Activated naive CD8-positive, alpha-beta T cell treated with anti-CD3 and anti-CD28 coated beads, Interleukin-2, amount 10 ng/mL, durations not matched to agents 7 days and 5 days (primary cell): ENCODE measurements around the gene CFAP410. TPM values are rescaled to one million over a fixed set of nuclear protein-coding genes. Genes with fewer than 3 reads are reported as not detected.
"Not testable (repeated sequence)": the region's sequence is repeated elsewhere in the genome, so short reads cannot be mapped to it uniquely, and the experiment has no call there.

Experiments
- ATAC-seq: fragments of 150-1000 bp; cut with Tn5 transposase; one replicate; pipeline ENCODE4 v1.10.0; 2021; ENCODE audit warnings: low read depth, moderate library complexity
- POLR2A ChIA-PET: fragments of 350-600 bp; sonication (Branson Sonifier 250); formaldehyde crosslinking; loops from one replicate; lab custom pipeline; 2021; ENCODE audit warnings: antibody characterized with exemption; lab: Charles Lee
- DNase-seq: peaks from one replicate; pipeline ENCODE4 v3.0.0; 2021
- H3K27ac Mint-ChIP-seq: one replicate; pipeline ENCODE4 v1.8.0; 2022; ENCODE audit warnings: mild to moderate bottlenecking, mixed read lengths
- H3K27me3 Mint-ChIP-seq: one replicate; pipeline ENCODE4 v1.8.0; 2022; ENCODE audit warnings: mild to moderate bottlenecking, moderate library complexity, mixed read lengths
- H3K36me3 Mint-ChIP-seq: one replicate; pipeline ENCODE4 v1.8.0; 2021; ENCODE audit warnings: mild to moderate bottlenecking, mixed read lengths
- H3K4me1 Mint-ChIP-seq: one replicate; pipeline ENCODE4 v1.8.0; 2021; ENCODE audit warnings: mixed read lengths
- H3K4me3 Mint-ChIP-seq: one replicate; pipeline ENCODE4 v1.8.0; 2022; ENCODE audit warnings: mild to moderate bottlenecking, moderate library complexity, mixed read lengths
- H3K9me3 Mint-ChIP-seq: one replicate; pipeline ENCODE4 v1.8.0; 2021; ENCODE audit warnings: mixed read lengths
- total RNA-seq, 2 experiments: library from RNA; stranded (reverse); gene quantifications; one replicate each; pipeline ENCODE4 v1.2.3, GENCODE V29; 2021

CFAP410 gene
- total RNA-seq, 2 experiments from 2014 or later = 23.7 TPM

DNA sequence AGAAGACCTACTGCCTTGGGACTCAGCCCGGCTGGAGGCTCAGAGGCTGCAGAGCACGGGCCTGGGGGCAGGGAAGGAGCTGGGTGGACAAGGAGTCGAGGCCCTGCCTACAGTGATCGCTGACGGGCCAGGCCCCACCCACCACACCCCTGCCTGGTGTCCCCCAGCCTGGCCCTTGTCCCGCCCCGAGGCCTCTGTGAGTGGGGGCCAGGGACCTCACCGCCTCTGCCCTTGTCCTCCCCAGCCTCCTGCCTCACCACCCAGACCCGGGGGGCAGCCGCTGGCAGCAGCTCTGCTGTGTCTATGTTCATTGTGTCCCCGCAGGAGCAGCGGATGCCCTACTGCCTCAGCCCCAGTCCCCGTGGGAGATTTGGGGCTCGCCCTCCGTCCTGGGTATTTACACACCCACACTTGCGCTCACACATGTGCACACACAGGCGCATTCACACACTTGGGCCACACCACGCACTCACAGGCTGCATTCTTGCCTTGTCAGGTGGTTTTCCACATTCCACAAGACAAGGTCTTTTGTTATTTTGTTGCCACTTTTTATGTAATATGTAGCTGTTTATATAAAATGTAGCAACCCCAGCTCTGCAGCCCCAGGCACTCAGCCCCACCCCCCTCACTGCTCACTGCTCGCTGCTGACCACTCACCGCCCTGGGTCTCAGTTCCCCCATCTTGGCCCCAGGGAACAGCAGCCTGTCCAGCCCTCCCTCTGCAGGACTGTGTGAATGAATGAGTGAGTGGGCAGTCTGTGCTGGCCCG is 32.1 kb downstream of the CFAP410 start:
- no peak for DNase-seq
- peaks cover 12% of the 10 kb centered on the region for H3K36me3 Mint-ChIP-seq
- H3K4me1 Mint-ChIP-seq = peaks cover 16% of the 10 kb centered on the region
- H3K27me3 Mint-ChIP-seq = no peaks in the 10 kb centered on the region
- POLR2A ChIA-PET = no interaction called here
- H3K4me3 Mint-ChIP-seq = no peak overlapping the region
- no peak for ATAC-seq
- H3K27ac Mint-ChIP-seq = no peak overlapping the region
- no peaks in the 10 kb centered on the region for H3K9me3 Mint-ChIP-seq

DNA sequence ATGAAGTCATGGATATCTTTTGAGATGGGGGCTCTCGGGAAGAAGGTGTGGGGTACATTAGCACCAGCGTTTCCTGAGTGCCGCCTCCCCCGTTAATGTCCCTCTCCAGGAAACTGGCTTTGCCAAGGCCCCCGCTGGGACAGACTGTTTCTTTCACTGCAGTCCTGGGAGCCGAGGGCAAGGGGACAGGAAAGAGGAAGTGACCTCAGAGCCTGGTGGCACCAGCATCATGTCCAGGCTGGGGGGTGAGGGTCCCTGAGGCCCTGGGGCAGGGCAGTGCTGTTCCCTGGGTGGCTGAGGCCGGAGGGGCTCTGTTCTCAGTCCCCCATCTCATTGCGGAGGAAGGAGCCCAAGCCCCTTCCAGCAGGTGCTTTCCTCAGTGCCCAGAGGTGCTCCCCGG is 33.5 kb downstream of the CFAP410 start:
- Mint-ChIP-seq H3K36me3 (peaks cover 7% of the 10 kb centered on the region), H3K9me3 (no peaks in the 10 kb centered on the region)
- POLR2A ChIA-PET = no interaction called here

DNA sequence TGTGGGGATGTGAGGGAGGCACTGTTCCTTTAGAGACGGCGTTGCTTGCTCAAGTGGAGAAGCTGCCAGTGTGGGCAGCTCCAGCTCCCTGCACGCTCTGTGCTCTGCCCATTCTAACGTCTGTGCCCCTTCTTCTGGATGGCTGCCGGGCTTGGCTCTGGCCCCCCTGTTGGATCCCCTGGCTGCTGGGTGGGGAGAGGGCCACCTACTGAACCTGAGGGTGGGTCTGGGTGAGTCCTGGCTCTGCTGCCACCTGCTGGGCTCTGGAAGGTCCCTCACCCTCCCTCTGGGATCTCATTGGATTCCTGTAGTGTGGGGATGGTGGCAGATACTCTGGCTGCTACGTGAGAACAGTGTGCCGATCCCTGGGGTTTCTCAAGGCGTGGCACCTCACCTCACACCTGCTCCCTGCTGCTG is 34.3 kb downstream of the CFAP410 start:
- Mint-ChIP-seq H3K4me1 (peaks cover 20% of the 10 kb centered on the region), H3K27me3 (no peaks in the 10 kb centered on the region), H3K36me3 (peaks cover 7% of the 10 kb centered on the region), H3K4me3 (no peak overlapping the region), H3K9me3 (no peaks in the 10 kb centered on the region), H3K27ac (peak overlapping the region; percentile 38)
- POLR2A ChIA-PET = no interaction called here
- no peak for DNase-seq
- no peak for ATAC-seq

More for the DNA sequence above, 33.5 kb downstream of the CFAP410 start:
- Mint-ChIP-seq H3K4me1 (peaks cover 20% of the 10 kb centered on the region), H3K27me3 (no peaks in the 10 kb centered on the region), H3K4me3 (no peak overlapping the region), H3K27ac (no peak overlapping the region)
- DNase-seq (no peak), ATAC-seq (no peak)

DNA sequence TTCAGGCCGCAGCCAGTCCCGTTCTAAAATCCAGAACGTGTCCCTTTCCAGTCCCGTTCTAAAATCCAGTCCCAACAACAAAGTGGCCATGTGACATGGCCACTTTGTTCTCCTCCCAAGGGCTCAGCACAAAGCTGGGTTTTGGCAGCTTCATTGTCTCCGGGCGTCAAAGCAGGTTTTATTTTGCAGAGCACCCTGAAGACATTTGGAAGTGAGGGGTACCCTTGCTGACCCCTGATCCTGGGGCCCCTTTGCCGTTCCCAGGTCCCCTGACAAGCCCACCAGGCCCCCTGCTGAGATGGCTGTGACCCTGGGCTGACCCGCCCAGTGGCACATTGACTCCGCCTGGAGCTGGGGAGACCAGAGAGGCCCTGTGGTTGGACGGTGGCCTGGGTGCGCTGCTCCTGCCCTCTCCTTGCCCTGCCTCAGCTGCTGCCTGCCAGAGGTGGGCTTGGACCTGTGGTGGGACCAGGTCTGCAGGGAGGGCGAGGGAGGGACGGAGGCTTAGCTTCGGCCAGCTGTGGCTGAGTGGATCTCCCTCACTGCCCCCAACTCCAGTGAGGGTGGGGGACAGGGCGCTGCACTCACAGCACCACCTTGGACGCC is 35.1 kb downstream of the CFAP410 start:
- ATAC-seq (no peak), DNase-seq (no peak)
- Mint-ChIP-seq H3K9me3 (no peaks in the 10 kb centered on the region), H3K36me3 (peaks cover 7% of the 10 kb centered on the region), H3K27ac (no peak overlapping the region), H3K4me1 (peaks cover 22% of the 10 kb centered on the region), H3K4me3 (no peak overlapping the region), H3K27me3 (no peaks in the 10 kb centered on the region)
- POLR2A ChIA-PET = interaction anchor here (1.3 kb wide), 1 partner anchor 35 kb away, joined by 5 read pairs; the partner anchor contains the start of gene CFAP410

DNA sequence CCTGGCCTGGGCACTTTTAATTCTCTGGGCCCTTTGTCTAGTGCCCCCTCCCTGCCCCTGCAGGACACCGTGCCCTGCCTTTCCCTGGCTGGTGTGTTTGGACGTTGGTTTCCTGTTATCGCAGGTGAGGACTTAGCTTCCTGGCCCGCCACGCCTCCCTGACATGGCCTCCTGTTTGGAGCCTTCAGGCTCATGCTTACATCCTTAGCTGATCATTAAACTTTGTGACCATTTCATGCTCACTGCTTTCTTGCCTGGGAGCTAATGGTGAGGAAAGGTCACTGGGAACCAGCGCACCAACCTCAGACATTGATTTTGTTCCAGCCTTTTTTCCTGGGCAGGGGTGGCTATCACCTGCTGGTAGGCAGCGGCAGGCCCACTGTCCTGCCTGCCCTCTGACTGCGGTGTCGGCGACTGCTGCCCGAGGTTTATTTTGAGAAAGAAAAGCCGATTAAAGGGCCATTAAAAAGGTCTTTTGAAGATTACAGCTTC is 35.7 kb downstream of the CFAP410 start:
- Mint-ChIP-seq H3K9me3 (no peaks in the 10 kb centered on the region), H3K4me1 (peaks cover 24% of the 10 kb centered on the region), H3K36me3 (peaks cover 7% of the 10 kb centered on the region), H3K27me3 (peaks cover 2% of the 10 kb centered on the region), H3K4me3 (peak overlapping the region; percentile 62), H3K27ac (peak overlapping the region; percentile 80)
- DNase-seq (no peak), ATAC-seq (no peak)
- POLR2A ChIA-PET = interaction anchor here (1.3 kb wide), 1 partner anchor 36 kb away, joined by 5 read pairs; the partner anchor contains the start of gene CFAP410

DNA sequence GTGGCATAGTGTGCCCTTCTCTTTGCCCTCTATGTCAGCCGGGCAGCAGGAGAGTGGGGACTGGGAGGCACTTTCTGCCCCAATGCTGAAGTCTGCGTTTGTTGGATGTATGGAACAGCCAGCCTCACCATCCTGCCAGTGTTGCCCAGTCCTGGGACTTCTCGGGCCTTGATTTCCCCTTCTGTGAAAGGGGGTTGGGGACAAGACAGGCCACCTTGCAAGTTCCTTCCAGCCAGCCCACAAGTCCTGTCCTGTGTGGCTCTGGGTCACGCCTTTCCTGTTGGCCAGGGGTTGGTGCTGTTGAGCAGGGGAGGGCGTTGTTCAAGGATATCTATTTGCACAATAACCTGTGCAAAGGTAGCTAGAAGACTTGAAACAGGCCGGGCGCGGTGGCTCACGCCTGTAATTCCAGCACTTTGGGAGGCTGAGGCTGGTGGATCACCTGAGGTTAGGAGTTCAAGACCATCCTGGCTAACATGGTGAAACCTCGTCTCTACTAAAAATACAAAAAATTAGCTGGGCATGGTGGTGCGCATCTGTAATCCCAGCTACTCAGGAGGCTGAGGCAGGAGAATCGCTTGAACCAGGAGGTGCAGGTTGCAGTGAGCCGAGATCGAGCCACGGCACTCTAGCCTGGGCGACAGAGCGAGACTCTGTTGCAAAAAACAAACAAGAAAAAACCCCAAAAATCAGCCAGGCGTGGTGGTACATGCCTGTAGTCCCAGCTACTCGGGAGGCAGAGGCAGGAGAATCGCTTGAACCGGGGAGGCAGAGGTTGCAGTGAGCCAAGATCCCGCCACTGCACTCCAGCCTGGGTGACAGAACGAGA is 36.4 kb downstream of the CFAP410 start:
- DNase-seq, H3K27ac Mint-ChIP-seq, H3K27me3 Mint-ChIP-seq, H3K9me3 Mint-ChIP-seq, ATAC-seq, H3K36me3 Mint-ChIP-seq: not testable (repeated sequence)
- H3K4me1 Mint-ChIP-seq = peaks cover 29% of the 10 kb centered on the region
- POLR2A ChIA-PET = interaction anchor here (0.7 kb wide), 1 partner anchor 13 kb away, joined by 7 read pairs; no protein-coding TSS in a partner anchor
- peak overlapping the region; percentile 86 for H3K4me3 Mint-ChIP-seq

DNA sequence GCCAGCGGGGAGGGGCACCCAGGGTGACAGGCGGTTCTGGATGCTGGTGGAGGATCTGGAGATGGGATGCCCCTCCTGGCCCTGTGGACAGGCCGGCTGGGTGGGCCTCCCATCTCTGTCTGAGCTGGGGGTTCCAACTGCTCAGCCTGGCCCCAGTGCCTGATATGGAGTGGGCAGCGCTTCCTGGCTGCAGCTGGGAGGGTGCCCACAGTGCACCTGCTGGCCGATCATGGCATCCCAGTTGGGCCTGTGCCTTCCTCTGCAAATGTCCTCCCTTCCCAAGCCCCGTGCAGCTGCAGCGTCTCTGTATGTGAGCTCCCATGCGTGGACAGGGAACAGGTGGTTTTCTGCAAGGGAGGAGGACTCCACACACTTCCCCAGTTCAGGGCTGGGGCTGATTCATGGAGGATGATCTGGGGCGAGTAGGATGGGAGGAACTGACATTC is 37.2 kb downstream of the CFAP410 start:
- Mint-ChIP-seq H3K4me3 (peak overlapping the region; percentile 86), H3K27me3 (peaks cover 2% of the 10 kb centered on the region), H3K27ac (peak overlapping the region; percentile 45), H3K36me3 (peaks cover 2% of the 10 kb centered on the region), H3K4me1 (peaks cover 30% of the 10 kb centered on the region), H3K9me3 (no peaks in the 10 kb centered on the region)
- DNase-seq (no peak), ATAC-seq (no peak)
- POLR2A ChIA-PET = no interaction called here

DNA sequence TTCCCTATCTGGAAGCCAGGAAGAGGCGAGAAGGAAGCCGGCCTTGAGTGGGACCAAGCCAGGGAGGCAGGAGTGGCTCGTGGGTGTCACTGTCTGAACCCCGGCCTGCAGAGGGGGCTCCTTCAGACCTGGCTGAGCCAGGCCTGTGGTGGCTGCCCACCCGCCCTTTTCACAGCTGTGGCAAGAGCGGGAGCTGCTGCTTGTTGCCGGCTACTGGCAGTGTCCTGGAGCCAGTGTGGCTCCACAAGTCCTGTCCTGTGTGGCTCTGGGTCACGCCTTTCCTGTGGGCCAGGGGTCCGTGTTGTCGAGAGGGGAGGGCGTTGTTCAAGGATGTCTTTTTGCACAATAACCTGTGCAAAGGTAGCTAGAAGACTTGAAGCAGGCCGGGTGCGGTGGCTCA is 38.0 kb downstream of the CFAP410 start:
- ATAC-seq = no peak
- DNase-seq = no peak
- Mint-ChIP-seq H3K27ac (peak overlapping the region; percentile 74), H3K4me3 (peak overlapping the region; percentile 86), H3K9me3 (no peaks in the 10 kb centered on the region), H3K27me3 (peaks cover 2% of the 10 kb centered on the region), H3K4me1 (peaks cover 30% of the 10 kb centered on the region), H3K36me3 (peaks cover 2% of the 10 kb centered on the region)
- POLR2A ChIA-PET = no interaction called here

DNA sequence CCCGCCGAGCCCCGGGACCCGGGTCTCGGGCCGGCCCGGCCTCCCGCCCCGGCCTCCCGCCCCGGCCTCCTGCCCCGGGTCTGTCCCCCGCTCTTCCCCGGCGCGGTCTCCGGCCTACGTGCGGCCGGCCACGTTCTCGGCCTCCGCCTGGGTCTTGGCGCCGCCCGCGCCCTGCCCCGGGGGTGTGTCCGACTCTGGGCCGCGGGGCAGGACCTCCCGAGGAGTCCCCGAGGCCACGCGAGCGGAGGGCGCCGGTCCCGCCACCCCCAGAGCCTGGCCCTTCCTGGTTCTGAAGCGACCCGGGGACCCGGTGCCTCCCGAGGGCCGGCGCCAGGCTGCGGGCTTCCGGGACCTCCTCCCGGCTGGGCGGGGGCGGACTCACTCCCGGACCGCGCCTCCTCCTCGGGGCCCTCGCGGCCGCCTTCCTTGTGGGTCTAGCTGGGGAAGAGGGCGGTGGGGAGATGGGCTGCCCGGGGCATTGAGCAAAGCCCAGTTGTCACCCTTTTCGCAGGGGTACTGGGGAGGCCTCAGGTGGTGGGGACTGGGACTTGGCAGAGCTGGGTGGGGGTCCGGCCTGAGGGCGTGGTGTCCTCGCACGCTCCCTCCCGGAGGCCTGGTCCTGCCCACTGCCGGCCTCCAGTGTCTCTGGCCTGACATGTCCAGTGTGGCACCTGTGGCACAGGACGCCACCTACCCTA is 38.8 kb downstream of the CFAP410 start:
- peaks cover 30% of the 10 kb centered on the region for H3K4me1 Mint-ChIP-seq
- POLR2A ChIA-PET = interaction anchor here (0.9 to 1.1 kb wide), 2 partner anchors 39 to 53 kb away, joined by 3 read pairs; partner anchors contain the start of genes CFAP410 and TRPM2
- peak overlapping the region; percentile 86 for H3K4me3 Mint-ChIP-seq
- peaks cover 2% of the 10 kb centered on the region for H3K27me3 Mint-ChIP-seq
- H3K36me3 Mint-ChIP-seq = peaks cover 2% of the 10 kb centered on the region
- peak overlapping the region; percentile 74 for H3K27ac Mint-ChIP-seq
- ATAC-seq (peak; percentile 41), DNase-seq (peak; percentile 80)
- no peaks in the 10 kb centered on the region for H3K9me3 Mint-ChIP-seq

DNA sequence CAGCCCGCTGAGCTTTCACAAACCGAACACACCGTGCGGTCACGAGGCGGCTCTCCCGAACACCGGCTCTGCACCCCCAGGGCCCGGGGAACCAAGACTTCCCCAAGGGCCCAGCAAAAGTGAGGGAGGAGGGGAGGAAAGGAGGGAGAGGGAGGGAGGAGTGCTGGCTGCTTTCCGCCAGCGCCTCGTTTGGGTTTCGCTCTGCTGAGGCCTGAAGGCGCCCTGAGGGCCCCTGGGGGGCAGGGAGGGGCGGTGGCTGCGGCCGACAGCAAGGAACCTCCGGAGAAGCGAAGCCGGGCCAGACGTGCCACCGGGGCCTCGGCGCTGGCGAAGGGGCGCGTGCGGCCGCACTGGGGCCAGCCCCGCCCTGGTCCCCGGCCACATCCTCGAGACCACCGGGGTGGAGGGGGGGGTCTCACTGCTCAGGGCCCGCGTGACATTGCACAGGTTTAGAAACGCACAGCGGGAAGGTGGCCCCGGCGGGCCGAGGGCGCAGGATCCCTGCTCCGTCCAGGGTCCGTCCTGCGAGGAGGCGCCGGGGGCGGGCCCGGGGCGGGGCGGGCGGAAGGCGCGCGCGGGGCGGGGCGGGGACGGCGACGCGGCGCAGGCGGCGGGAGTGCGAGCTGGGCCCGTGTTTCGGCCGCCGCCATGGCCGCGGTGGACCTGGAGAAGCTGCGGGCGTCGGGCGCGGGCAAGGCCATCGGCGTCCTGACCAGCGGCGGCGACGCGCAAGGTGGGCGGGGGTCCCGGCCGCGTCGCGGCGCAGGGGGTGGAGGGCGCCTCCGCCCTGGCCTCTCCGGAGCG is 39.5 kb downstream of the CFAP410 start, which contains the start of gene PFKL:
PFKL (plus strand) TSS at position 596 of the 804 bp plus-strand sequence; CDS start at position 649, 53 bp downstream.
- H3K36me3 Mint-ChIP-seq = peaks cover 2% of the 10 kb centered on the region
- H3K27me3 Mint-ChIP-seq = peaks cover 2% of the 10 kb centered on the region
- ATAC-seq = peak; percentile 73
- POLR2A ChIA-PET = interaction anchor here (0.6 to 1.1 kb wide), 5 partner anchors 24 to 829 kb away, joined by 3 to 4 read pairs (median 3); partner anchors contain the start of genes CFAP410 and TRPM2
- peaks cover 28% of the 10 kb centered on the region for H3K4me1 Mint-ChIP-seq
- peak within 1 kb of the TSS; percentile 94 for H3K27ac Mint-ChIP-seq
- peak; percentile 83 for DNase-seq
- H3K9me3 Mint-ChIP-seq = no peaks in the 10 kb centered on the region
- H3K4me3 Mint-ChIP-seq = peak within 1 kb of the TSS; percentile 90

DNA sequence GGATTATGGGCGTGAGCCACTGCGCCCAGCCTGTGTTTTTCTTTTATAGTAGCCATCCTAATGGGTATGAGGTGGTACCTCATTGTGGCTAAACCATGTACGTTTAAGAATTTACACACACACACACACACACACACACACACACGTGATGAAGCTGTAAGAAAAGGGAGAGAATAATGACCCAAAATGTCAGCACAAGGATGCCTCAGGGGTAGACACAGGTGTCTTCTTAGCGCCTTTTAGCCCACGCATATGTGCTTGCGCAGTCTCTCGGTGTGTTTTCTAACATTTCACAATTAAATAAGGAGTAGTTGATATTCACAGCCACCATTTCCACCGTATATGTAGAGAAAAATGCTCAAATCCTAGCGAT is 40.1 kb downstream of the CFAP410 start:
- Mint-ChIP-seq H3K4me1 (peaks cover 28% of the 10 kb centered on the region), H3K9me3 (no peaks in the 10 kb centered on the region), H3K36me3 (peaks cover 2% of the 10 kb centered on the region), H3K4me3 (peak overlapping the region; percentile 90), H3K27ac (peak overlapping the region; percentile 94), H3K27me3 (peaks cover 2% of the 10 kb centered on the region)
- POLR2A ChIA-PET = interaction anchor here (0.6 to 0.8 kb wide), 2 partner anchors 221 to 829 kb away, joined by 3 to 4 read pairs; no protein-coding TSS in a partner anchor
- DNase-seq = no peak
- peak; percentile 1 for ATAC-seq
